ENCODE data around the gene MAP3K13.
"Not testable (repeated sequence)": the region's sequence is repeated elsewhere in the genome, so short reads cannot be mapped to it uniquely, and the experiment has no call there.

The MAP3K13 gene

GRCh38 chr3:185470323-185470722 is 107.4 kb downstream of the MAP3K13 start:
- no peak for DNase-seq
- Mint-ChIP-seq H3K27me3 (ENCODE audit: low read depth, poor library complexity) (no peaks in the 10 kb centered on the region), H3K27ac (no peak overlapping the region), H3K36me3 (ENCODE audit: low read depth) (peaks cover 45% of the 10 kb centered on the region), H3K9me3 (no peaks in the 10 kb centered on the region), H3K4me1 (peaks cover 11% of the 10 kb centered on the region), H3K4me3 (no peak overlapping the region)
- no peak for TF ChIP-seq CTCF (IDR thresholded peaks at IDR 0.05)

GRCh38 chr3:185473290-185473815 is 110.4 kb downstream of the MAP3K13 start:
- Mint-ChIP-seq H3K27ac (no peak overlapping the region), H3K27me3 (ENCODE audit: low read depth, poor library complexity) (peaks cover 4% of the 10 kb centered on the region), H3K9me3 (no peaks in the 10 kb centered on the region), H3K4me1 (peaks cover 11% of the 10 kb centered on the region), H3K4me3 (no peak overlapping the region), H3K36me3 (ENCODE audit: low read depth) (peaks cover 25% of the 10 kb centered on the region)
- DNase-seq, result no peak
- TF ChIP-seq CTCF (IDR thresholded peaks at IDR 0.05), result no peak

- H3K4me1 Mint-ChIP-seq; H3K27ac Mint-ChIP-seq; H3K4me3 Mint-ChIP-seq; H3K9me3 Mint-ChIP-seq; H3K27me3 Mint-ChIP-seq (ENCODE audit: low read depth, poor library complexity); DNase-seq: not testable (repeated sequence)
- H3K36me3 Mint-ChIP-seq (ENCODE audit: low read depth), result peaks cover 19% of the 10 kb centered on the region
Observed at GRCh38 chr3:185474922-185475321, 112.0 kb downstream of the MAP3K13 start.

- no peak for DNase-seq
- Mint-ChIP-seq H3K27me3 (ENCODE audit: low read depth, poor library complexity) (peaks cover 4% of the 10 kb centered on the region), H3K9me3 (no peaks in the 10 kb centered on the region), H3K27ac (no peak overlapping the region), H3K4me1 (no peaks in the 10 kb centered on the region), H3K4me3 (no peak overlapping the region), H3K36me3 (ENCODE audit: low read depth) (peaks cover 34% of the 10 kb centered on the region)
- TF ChIP-seq CTCF (IDR thresholded peaks at IDR 0.05), result no peak
Observed at GRCh38 chr3:185477316-185477715, 114.4 kb downstream of the MAP3K13 start.

GRCh38 chr3:185479373-185479945 is 116.5 kb downstream of the MAP3K13 start:
- no peak overlapping the region for H3K27ac Mint-ChIP-seq
- DNase-seq, result no peak
- no peaks in the 10 kb centered on the region for H3K9me3 Mint-ChIP-seq
- TF ChIP-seq CTCF (IDR thresholded peaks at IDR 0.05), result no peak
- H3K36me3 Mint-ChIP-seq (ENCODE audit: low read depth), result peaks cover 31% of the 10 kb centered on the region
- no peak overlapping the region for H3K4me3 Mint-ChIP-seq
- no peaks in the 10 kb centered on the region for H3K4me1 Mint-ChIP-seq
- peaks cover 4% of the 10 kb centered on the region for H3K27me3 Mint-ChIP-seq (ENCODE audit: low read depth, poor library complexity)

- Mint-ChIP-seq H3K27ac (no peak overlapping the region), H3K27me3 (ENCODE audit: low read depth, poor library complexity) (peaks cover 6% of the 10 kb centered on the region), H3K36me3 (ENCODE audit: low read depth) (peaks cover 43% of the 10 kb centered on the region)
Observed at GRCh38 chr3:185484296-185484695, 121.4 kb downstream of the MAP3K13 start.

More at GRCh38 chr3:185484296-185484695, 121.4 kb downstream of the MAP3K13 start:
- H3K4me1 Mint-ChIP-seq, result no peaks in the 10 kb centered on the region
- TF ChIP-seq CTCF (IDR thresholded peaks at IDR 0.05), result no peak
- H3K9me3 Mint-ChIP-seq, result no peaks in the 10 kb centered on the region
- H3K4me3 Mint-ChIP-seq, result no peak overlapping the region
- DNase-seq, result no peak
